AML-193 (cell line): ENCODE results near the gene ITIH5.

Experiments used
- DNase-seq, 2 experiments: peaks; one replicate each; lab custom pipeline; 2025; lab: John Stamatoyannopoulos, UW

The ITIH5 gene

GRCh38 chr10:7518693-7519092, 148.1 kb downstream of the ITIH5 start:
- no peak for DNase-seq

- DNase-seq = no peak
These were observed 151.3 kb downstream of the ITIH5 start for GRCh38 chr10:7515439-7515838.

- no peak for DNase-seq
These were observed 152.8 kb downstream of the ITIH5 start for GRCh38 chr10:7513936-7514335.

GRCh38 chr10:7513455-7513854, 153.3 kb downstream of the ITIH5 start:
- DNase-seq = no peak

GRCh38 chr10:7512487-7512886, 154.3 kb downstream of the ITIH5 start:
- no peak for DNase-seq

GRCh38 chr10:7511612-7512011, 155.2 kb downstream of the ITIH5 start:
- no peak for DNase-seq
